DOHH2 (cell line): Measurements from ENCODE around the gene EVPL.

ENCODE experiments used
- CTCF ChIP-seq: fragments of 200-600 bp; sonication (generic); IDR thresholded peaks from one replicate; pipeline ENCODE4 v1.5.1; 2014; ENCODE audit warnings: antibody characterized with exemption, mild to moderate bottlenecking, low read depth, low read length; ENCODE audit not compliant: poor library complexity, severe bottlenecking
- EZH2phosphoT487 ChIP-seq: fragments of 200-600 bp; sonication (generic); IDR thresholded peaks from 2 replicates; pipeline ENCODE4 v1.6.1; 2017; ENCODE audit warnings: borderline replicate concordance, mild to moderate bottlenecking, antibody characterized with exemption, low read length, moderate library complexity, mixed read lengths

GRCh38 chr17:75994802-75995370 lies 32.2 kb downstream of the EVPL start:
- TF ChIP-seq CTCF (no peak), EZH2phosphoT487 (no peak)
